IPS-15b (cell line): ENCODE data around the gene ADAM11.
A peak's percentile ranks its signal among the peaks of the same experiment; 100 is the strongest.
"Not testable (repeated sequence)": the region's sequence is repeated elsewhere in the genome, so short reads cannot be mapped to it uniquely, and the experiment has no call there.

Source experiments
- H3K27me3 ChIP-seq: one replicate; pipeline ENCODE4 v1.6.1; 2013; ENCODE audit warnings: low read length; ENCODE audit not compliant: control insufficient read depth, insufficient read depth
- H3K36me3 ChIP-seq: one replicate; pipeline ENCODE4 v1.6.1; 2013; ENCODE audit warnings: low read length; ENCODE audit not compliant: control insufficient read depth, insufficient read depth
- H3K4me1 ChIP-seq: one replicate; pipeline ENCODE4 v1.6.1; 2013; ENCODE audit warnings: mild to moderate bottlenecking, low read length; ENCODE audit not compliant: control insufficient read depth, insufficient read depth
- H3K4me3 ChIP-seq: one replicate; pipeline ENCODE4 v1.5.1; 2013; ENCODE audit warnings: low read depth, low read length
- H3K9ac ChIP-seq: one replicate; pipeline ENCODE4 v1.6.1; 2013; ENCODE audit warnings: low read depth, mild to moderate bottlenecking, low read length
- H3K9me3 ChIP-seq: one replicate; pipeline ENCODE4 v1.6.1; 2013; ENCODE audit warnings: mild to moderate bottlenecking, low read length; ENCODE audit not compliant: control insufficient read depth, insufficient read depth

The ADAM11 gene, protein sequence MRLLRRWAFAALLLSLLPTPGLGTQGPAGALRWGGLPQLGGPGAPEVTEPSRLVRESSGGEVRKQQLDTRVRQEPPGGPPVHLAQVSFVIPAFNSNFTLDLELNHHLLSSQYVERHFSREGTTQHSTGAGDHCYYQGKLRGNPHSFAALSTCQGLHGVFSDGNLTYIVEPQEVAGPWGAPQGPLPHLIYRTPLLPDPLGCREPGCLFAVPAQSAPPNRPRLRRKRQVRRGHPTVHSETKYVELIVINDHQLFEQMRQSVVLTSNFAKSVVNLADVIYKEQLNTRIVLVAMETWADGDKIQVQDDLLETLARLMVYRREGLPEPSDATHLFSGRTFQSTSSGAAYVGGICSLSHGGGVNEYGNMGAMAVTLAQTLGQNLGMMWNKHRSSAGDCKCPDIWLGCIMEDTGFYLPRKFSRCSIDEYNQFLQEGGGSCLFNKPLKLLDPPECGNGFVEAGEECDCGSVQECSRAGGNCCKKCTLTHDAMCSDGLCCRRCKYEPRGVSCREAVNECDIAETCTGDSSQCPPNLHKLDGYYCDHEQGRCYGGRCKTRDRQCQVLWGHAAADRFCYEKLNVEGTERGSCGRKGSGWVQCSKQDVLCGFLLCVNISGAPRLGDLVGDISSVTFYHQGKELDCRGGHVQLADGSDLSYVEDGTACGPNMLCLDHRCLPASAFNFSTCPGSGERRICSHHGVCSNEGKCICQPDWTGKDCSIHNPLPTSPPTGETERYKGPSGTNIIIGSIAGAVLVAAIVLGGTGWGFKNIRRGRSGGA

DNA sequence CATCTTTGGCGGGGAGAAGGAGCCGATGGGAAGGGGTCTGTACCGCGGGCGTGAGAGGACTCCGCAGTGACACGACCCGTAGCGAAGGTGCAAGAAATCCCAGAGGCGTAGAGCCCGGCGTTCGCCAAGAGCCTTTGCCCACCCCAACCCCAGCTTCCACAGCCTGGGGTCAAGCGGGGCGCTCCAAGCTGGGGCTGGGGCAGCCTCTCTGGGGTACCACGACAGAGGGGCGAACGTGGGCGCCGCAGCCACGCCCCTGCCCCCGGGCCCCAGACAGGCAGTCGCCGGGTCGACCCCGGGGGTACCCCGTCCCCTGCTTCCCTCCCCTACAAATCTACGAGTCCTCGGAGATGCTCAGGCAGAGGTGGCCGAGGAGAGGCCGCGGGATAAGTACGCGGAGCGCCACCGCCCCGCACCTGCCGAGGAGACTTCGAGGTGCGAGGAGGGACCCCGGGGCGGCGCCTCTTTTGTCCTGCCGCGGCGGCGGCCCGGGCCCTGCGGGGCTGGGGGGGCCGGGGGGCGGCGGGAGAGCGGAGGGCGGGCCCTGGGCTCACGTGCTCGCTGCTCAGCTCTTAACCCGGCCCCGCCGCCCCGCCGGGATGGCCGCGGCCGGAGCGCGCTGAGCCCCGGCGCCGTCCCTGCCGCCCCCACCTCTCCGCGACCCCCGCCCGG is at the start of gene ADAM11:
Gene ADAM11, plus strand, starts transcription at position 575 of the 672 bp plus-strand sequence. CDS start 212 bp downstream, outside the sequence.
- Histone ChIP-seq H3K9ac (no peak within 1 kb of the TSS), H3K36me3 (no peaks in the 10 kb centered on the region), H3K9me3 (no peaks in the 10 kb centered on the region), H3K4me1 (no peaks in the 10 kb centered on the region), H3K27me3 (peaks cover 33% of the 10 kb centered on the region), H3K4me3 (peak within 1 kb of the TSS; percentile 53)

DNA sequence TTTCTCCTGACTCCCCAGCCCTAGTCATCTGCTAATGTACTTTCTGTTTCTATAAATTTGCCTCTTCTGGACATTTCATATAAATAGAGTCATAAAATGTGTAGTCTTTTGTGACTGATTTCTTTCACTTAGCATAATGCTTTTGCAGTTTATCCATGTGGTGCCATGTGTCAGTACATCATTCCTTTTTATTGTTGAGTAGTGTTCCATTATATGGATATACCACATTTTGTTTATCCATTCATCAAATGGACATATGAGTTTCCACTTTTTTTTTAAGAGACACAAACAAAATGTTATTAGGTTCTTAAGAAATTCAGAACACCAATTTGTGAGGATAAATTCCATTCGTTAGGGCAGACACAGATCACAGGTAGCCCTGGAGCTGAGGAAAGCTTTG is 39.3 kb upstream of the ADAM11 start:
- Histone ChIP-seq H3K4me3 (no peak overlapping the region), H3K9ac (no peak overlapping the region), H3K36me3 (peaks cover 3% of the 10 kb centered on the region)

DNA sequence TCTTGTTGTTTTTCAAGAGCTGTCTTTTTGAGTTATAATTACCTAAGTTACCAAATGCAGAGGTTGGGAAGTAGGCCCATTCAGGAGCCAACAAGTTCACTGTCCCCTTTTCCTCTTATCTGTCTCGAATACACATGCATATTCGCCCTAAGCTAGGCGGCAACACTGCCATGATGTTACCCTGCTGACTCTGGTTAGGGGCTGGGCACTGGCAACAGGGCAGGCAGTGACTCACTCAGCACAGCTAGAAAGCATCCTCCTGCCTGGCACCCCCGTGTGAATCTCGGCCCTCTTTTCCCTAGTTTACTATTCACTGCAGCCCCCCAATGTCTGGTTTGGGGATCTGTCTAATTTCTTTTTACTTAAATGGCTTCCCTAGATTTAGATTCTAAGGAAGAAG is 36.5 kb upstream of the ADAM11 start:
- Histone ChIP-seq H3K9me3 (no peaks in the 10 kb centered on the region), H3K36me3 (peaks cover 3% of the 10 kb centered on the region), H3K4me3 (no peak overlapping the region), H3K9ac (no peak overlapping the region), H3K4me1 (no peaks in the 10 kb centered on the region), H3K27me3 (no peaks in the 10 kb centered on the region)

More for the DNA sequence above, 39.3 kb upstream of the ADAM11 start:
- Histone ChIP-seq H3K4me1 (no peaks in the 10 kb centered on the region), H3K9me3 (no peaks in the 10 kb centered on the region), H3K27me3 (no peaks in the 10 kb centered on the region)

DNA sequence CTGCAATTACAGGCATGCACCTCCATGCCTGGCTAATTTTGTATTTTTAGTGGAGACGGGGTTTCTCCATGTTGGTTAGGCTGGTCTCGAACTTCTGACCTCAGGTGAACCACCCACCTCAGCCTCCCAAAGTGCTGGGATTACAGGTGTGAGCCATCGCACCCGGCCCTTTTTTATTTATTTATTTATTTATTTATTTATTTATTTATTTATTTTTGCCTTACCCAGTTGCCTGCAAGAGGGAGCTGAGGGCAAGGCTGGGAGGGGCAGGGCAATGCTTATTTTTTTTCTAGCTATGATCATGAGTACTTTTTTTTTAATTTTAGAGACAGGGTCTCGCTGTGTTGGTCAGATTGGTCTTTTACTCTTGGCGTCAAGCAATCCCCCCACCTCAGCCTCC is 32.7 kb upstream of the ADAM11 start:
- not testable (repeated sequence) for H3K9ac ChIP-seq, H3K4me3 ChIP-seq, H3K27me3 ChIP-seq, H3K4me1 ChIP-seq, H3K9me3 ChIP-seq
- peaks cover 11% of the 10 kb centered on the region for H3K36me3 ChIP-seq

DNA sequence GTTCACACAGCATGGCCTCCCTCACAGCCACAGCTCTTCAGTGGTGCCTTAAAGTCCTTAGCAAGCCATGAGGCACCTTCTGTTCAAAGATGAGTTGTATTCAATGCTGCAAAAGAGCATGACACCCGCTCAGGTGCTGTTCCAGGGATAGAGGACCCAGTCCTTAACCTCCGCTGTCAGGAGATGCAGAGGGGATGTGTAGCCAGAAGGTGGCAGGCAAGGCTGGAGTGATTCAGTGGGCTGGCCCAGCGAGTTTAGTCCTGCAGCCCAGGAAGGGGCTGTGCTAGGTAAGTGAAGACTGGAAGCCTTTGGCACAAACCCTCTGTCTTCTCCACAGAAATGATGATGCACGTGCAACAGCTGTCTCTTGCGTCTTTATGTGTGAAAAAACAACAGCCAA is 25.0 kb upstream of the ADAM11 start:
- H3K9me3 ChIP-seq = no peaks in the 10 kb centered on the region
- no peak overlapping the region for H3K4me3 ChIP-seq
- peaks cover 12% of the 10 kb centered on the region for H3K36me3 ChIP-seq
- H3K27me3 ChIP-seq = no peaks in the 10 kb centered on the region
- H3K4me1 ChIP-seq = peaks cover 3% of the 10 kb centered on the region
- H3K9ac ChIP-seq = no peak overlapping the region

DNA sequence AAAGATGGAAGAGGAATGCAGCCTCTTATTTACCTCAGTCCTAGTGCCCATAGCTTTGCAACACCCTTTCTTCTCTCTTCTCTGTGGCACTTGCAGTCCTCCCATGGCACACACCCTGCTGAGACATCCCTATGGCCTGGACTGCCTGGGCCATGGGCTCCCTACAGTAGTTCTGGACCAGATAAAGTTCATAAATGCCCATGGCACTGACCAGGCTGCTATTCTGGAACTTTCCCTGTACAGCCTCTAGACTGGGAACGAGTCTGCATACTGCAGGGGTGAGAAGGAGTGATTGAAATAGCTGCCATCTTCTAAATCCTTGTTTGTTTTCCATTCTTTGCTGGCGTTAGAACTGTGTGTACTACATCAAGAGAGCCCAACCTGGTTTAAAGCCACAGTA is 24.5 kb upstream of the ADAM11 start:
- Histone ChIP-seq H3K36me3 (peaks cover 14% of the 10 kb centered on the region), H3K4me3 (no peak overlapping the region), H3K27me3 (no peaks in the 10 kb centered on the region), H3K9ac (no peak overlapping the region), H3K4me1 (peaks cover 3% of the 10 kb centered on the region), H3K9me3 (no peaks in the 10 kb centered on the region)

DNA sequence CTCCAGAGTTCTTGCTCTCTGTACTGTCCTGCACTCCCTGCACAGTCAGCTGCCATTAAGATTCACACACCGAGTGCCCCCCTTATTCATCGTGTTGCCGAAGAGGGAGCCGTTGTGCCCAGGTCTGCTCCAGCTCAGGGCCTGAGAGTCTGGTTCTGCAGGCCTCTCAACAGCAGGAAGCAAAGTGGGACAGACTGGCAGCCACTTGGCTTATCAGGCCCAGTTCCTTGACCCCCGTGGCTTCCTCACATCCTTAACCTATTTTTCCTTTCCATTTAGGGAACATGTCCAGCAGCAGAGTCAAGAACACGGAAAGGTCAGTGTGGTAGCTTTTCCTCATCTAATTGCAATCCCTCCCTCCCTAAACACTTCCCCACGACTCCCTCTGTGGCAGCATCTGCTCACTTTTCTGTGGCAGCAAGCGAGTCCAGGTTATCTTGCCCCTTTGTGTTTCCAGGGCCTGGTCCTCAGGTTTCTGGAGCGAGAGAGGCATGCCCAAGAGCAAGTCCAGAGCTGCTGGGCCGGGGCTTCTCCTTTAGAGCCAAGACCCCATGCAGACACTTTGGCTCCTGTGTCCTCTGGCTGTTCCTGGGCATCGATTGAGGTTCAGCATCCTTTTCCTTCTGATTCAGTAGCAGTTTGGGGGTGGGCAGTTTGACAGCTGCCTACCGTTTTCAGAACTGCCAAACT is 22.1 kb upstream of the ADAM11 start:
- no peaks in the 10 kb centered on the region for H3K27me3 ChIP-seq
- peaks cover 10% of the 10 kb centered on the region for H3K36me3 ChIP-seq
- H3K9me3 ChIP-seq = no peaks in the 10 kb centered on the region
- H3K4me1 ChIP-seq = peaks cover 3% of the 10 kb centered on the region
- no peak overlapping the region for H3K9ac ChIP-seq
- H3K4me3 ChIP-seq = no peak overlapping the region

DNA sequence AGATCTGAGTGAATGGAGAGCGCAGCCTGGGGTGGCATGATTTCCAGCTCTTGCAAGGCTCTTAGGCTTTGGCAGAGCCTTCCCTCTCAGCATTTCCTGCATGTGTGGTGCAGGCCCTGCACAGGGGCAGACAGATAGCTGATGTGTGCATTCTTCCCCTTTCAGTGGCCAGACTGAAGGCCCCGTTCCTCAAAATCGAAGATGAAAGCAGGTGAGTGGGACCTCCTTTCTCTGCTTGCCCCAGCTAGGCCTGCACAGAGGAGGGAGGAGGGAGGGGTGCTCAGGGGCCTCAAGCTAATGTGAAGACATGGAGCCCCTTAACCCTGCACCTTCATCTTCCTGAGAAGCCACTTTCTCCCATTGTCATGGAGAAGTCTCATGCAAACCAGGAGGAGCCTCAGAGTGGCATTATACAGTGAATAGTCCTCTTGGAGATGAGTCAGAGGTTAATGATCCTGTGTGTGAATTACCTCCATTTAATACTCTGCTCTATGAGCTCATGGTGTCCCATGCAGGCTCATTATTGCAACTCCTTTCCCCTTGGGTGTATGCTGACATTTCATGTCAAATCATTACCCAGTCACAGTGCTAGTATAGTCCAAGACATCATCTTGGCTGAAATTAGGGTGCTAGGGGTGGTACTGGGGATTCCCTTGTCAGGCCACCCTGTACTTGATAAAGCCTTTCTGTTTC is 20.4 kb upstream of the ADAM11 start:
- no peaks in the 10 kb centered on the region for H3K27me3 ChIP-seq
- peaks cover 10% of the 10 kb centered on the region for H3K36me3 ChIP-seq
- H3K9ac ChIP-seq = no peak overlapping the region
- peaks cover 3% of the 10 kb centered on the region for H3K4me1 ChIP-seq
- H3K4me3 ChIP-seq = no peak overlapping the region
- no peaks in the 10 kb centered on the region for H3K9me3 ChIP-seq

DNA sequence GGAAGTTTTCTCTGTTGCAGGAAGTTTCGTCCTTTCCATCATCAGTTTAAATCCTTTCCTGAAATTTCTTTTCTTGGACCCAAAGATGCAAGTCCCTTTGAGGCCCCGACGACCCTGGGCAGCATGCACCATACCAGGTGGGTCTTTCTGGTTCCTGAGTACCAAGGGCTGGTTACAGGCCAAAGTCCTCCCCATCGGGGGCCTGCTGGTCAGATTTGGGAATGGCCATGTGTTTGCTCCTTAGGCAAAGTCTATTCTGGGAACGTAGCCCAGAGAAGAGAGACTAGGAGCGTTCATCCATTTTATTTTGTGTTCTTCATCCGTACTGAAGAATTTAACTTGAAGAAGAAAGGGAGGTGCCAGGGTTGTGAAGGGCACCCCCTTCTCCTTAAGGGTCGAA is 17.5 kb upstream of the ADAM11 start:
- H3K9me3 ChIP-seq = no peaks in the 10 kb centered on the region
- peaks cover 3% of the 10 kb centered on the region for H3K4me1 ChIP-seq
- H3K4me3 ChIP-seq = no peak overlapping the region
- H3K36me3 ChIP-seq = peaks cover 10% of the 10 kb centered on the region
- H3K9ac ChIP-seq = no peak overlapping the region
- no peaks in the 10 kb centered on the region for H3K27me3 ChIP-seq

DNA sequence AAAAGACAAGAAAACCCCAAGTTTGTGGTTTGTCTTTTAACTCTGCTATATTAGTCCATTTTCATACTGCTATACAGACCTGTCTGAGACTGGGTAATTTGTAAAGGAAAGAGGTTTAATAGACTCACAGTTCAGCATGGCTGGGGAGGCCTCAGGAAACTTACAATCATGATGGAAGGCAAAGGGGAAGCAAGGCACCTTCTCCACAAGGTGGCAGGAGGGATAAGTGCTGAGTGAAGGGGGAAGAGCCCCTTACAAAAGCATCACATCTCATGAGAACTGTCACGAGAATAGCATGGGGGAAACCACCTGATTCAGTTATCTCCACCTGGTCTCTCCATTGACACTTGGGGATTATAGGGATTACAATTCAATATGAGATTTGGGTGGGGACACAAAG is 13.5 kb upstream of the ADAM11 start:
- Histone ChIP-seq H3K36me3 (peaks cover 35% of the 10 kb centered on the region), H3K4me1 (no peaks in the 10 kb centered on the region), H3K27me3 (no peaks in the 10 kb centered on the region), H3K9ac (no peak overlapping the region), H3K4me3 (no peak overlapping the region), H3K9me3 (no peaks in the 10 kb centered on the region)

DNA sequence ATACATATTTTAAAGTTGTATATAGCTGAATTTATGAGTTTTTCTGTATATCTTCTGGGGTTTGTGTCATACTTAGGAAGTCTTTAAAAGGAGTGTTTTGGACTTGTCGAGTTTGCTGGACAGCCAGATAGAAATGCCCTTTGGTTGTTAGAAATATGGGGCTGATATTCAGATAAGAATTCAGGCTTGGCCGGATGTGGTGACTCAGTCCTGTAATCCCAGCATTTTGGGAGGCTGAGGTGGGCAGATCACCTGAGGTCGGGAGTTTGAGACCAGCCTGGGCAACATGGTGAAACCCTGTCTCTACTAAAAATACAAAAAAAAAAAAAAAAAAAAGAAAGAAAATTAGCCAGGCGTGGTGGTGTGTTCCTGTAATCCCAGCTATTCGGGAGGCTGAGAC is 13.1 kb upstream of the ADAM11 start:
- not testable (repeated sequence) for H3K4me1 ChIP-seq, H3K27me3 ChIP-seq, H3K4me3 ChIP-seq, H3K9ac ChIP-seq, H3K9me3 ChIP-seq
- peaks cover 32% of the 10 kb centered on the region for H3K36me3 ChIP-seq
